WTC11 (cell line): Measurements from ENCODE around the gene HHAT. TPM values are rescaled to one million over a fixed set of nuclear protein-coding genes. Genes with fewer than 3 reads are reported as not detected.

Experiments used
- ATAC-seq: fragments of 200-7000 bp; cut with Tn5 transposase; 2 replicates; pipeline ENCODE4 v1.10.0; 2021; ENCODE audit warnings: mild to moderate bottlenecking, moderate library complexity
- CTCF ChIA-PET: fragments of 300-600 bp; sonication (Branson Sonifier 250); formaldehyde crosslinking; loops from one replicate; lab custom pipeline; 2021; ENCODE audit warnings: antibody characterized with exemption; lab: Charles Lee
- POLR2A ChIA-PET: fragments of 350-600 bp; sonication (Branson Sonifier 250); formaldehyde crosslinking; loops from one replicate; lab custom pipeline; 2021; ENCODE audit warnings: antibody characterized with exemption; lab: Charles Lee
- DNase-seq: peaks from one replicate; pipeline ENCODE4 v3.0.0; 2021; ENCODE audit warnings: low spot score
- H3K27ac Mint-ChIP-seq: 2 replicates; pipeline ENCODE4 v1.8.0; 2021; ENCODE audit warnings: mixed read lengths
- H3K27me3 Mint-ChIP-seq: 2 replicates; pipeline ENCODE4 v1.8.0; 2021; ENCODE audit warnings: low read depth, mild to moderate bottlenecking, moderate library complexity, mixed read lengths
- H3K36me3 Mint-ChIP-seq: 2 replicates; pipeline ENCODE4 v1.8.0; 2021; ENCODE audit warnings: mixed read lengths
- H3K4me1 Mint-ChIP-seq: 2 replicates; pipeline ENCODE4 v1.8.0; 2022; ENCODE audit warnings: mixed read lengths
- H3K4me3 Mint-ChIP-seq: 2 replicates; pipeline ENCODE4 v1.8.0; 2021; ENCODE audit warnings: mild to moderate bottlenecking, moderate library complexity, mixed read lengths
- H3K9me3 Mint-ChIP-seq: 2 replicates; pipeline ENCODE4 v1.8.0; 2021; ENCODE audit warnings: mixed read lengths
- CBFB ChIP-seq: sonication (generic); formaldehyde crosslinking; IDR thresholded peaks from 2 replicates; pipeline ENCODE4 v1.8.1; 2022; ENCODE audit warnings: mild to moderate bottlenecking, low read depth, missing genetic modification reagents
- CDX4 ChIP-seq: fragments of 250-450 bp; sonication (Bioruptor Pico); IDR thresholded peaks from 2 replicates; pipeline ENCODE4 v1.9.0; 2021; ENCODE audit warnings: moderate library complexity, mild to moderate bottlenecking, inconsistent platforms, borderline replicate concordance
- ELF4 ChIP-seq: sonication (generic); formaldehyde crosslinking; IDR thresholded peaks from 2 replicates; pipeline ENCODE4 v1.8.1; 2022; ENCODE audit warnings: low read depth, mild to moderate bottlenecking, moderate library complexity, missing genetic modification reagents
- ESRRA ChIP-seq: sonication (generic); formaldehyde crosslinking; IDR thresholded peaks from 2 replicates; pipeline ENCODE4 v1.8.1; 2022; ENCODE audit warnings: mild to moderate bottlenecking, missing genetic modification reagents, borderline replicate concordance
- ETV6 ChIP-seq: sonication (generic); formaldehyde crosslinking; IDR thresholded peaks from 2 replicates; pipeline ENCODE4 v1.8.1; 2022; ENCODE audit warnings: mild to moderate bottlenecking, missing genetic modification reagents
- FOXP1 ChIP-seq: sonication (generic); formaldehyde crosslinking; IDR thresholded peaks from 2 replicates; pipeline ENCODE4 v1.8.0; 2022; ENCODE audit warnings: missing genetic modification reagents, mild to moderate bottlenecking, moderate library complexity, borderline replicate concordance
- FOXP4 ChIP-seq: sonication (generic); formaldehyde crosslinking; IDR thresholded peaks from 2 replicates; pipeline ENCODE4 v1.8.0; 2022; ENCODE audit warnings: mild to moderate bottlenecking, missing genetic modification reagents
- HMGA2 ChIP-seq: fragments of 250-450 bp; sonication (Bioruptor Pico); IDR thresholded peaks from 2 replicates; pipeline ENCODE4 v1.4.0; 2021; ENCODE audit warnings: mild to moderate bottlenecking, moderate library complexity
- JAZF1 ChIP-seq: fragments of 250-450 bp; sonication (Bioruptor Pico); IDR thresholded peaks from 2 replicates; pipeline ENCODE4 v1.9.0; 2021; ENCODE audit warnings: moderate library complexity, mild to moderate bottlenecking, inconsistent platforms
- JUN ChIP-seq: sonication (generic); formaldehyde crosslinking; IDR thresholded peaks from 2 replicates; pipeline ENCODE4 v1.8.0; 2023; ENCODE audit warnings: mild to moderate bottlenecking, missing genetic modification reagents
- KAT7 ChIP-seq: sonication (generic); formaldehyde crosslinking; IDR thresholded peaks from 2 replicates; pipeline ENCODE4 v1.8.1; 2023; ENCODE audit warnings: missing genetic modification reagents, mild to moderate bottlenecking, borderline replicate concordance
- MLX ChIP-seq: sonication (generic); formaldehyde crosslinking; IDR thresholded peaks from 2 replicates; pipeline ENCODE4 v1.8.1; 2023; ENCODE audit warnings: mild to moderate bottlenecking, missing genetic modification reagents, moderate library complexity
- MXD4 ChIP-seq: fragments of 250-450 bp; sonication (Bioruptor Pico); IDR thresholded peaks from 2 replicates; pipeline ENCODE4 v1.8.0; 2021; ENCODE audit warnings: mild to moderate bottlenecking, moderate library complexity, borderline replicate concordance
- MYBL2 ChIP-seq: sonication (generic); formaldehyde crosslinking; IDR thresholded peaks from 2 replicates; pipeline ENCODE4 v1.8.1; 2023; ENCODE audit warnings: mild to moderate bottlenecking, moderate library complexity, missing genetic modification reagents
- NR2C2 ChIP-seq: sonication (generic); formaldehyde crosslinking; IDR thresholded peaks from 2 replicates; pipeline ENCODE4 v1.8.0; 2022; ENCODE audit warnings: mild to moderate bottlenecking, missing genetic modification reagents
- OVOL2 ChIP-seq: fragments of 250-450 bp; sonication (Bioruptor Pico); IDR thresholded peaks from 2 replicates; pipeline ENCODE4 v1.9.0; 2021; ENCODE audit warnings: mild to moderate bottlenecking, borderline replicate concordance
- RELA ChIP-seq: sonication (generic); formaldehyde crosslinking; IDR thresholded peaks from 2 replicates; pipeline ENCODE4 v1.8.1; 2022; ENCODE audit warnings: missing genetic modification reagents, mild to moderate bottlenecking, borderline replicate concordance
- SOX15 ChIP-seq: fragments of 250-450 bp; sonication (Bioruptor Pico); IDR thresholded peaks from 2 replicates; pipeline ENCODE4 v1.9.0; 2021; ENCODE audit warnings: mild to moderate bottlenecking
- SP1 ChIP-seq: sonication (generic); formaldehyde crosslinking; conservative IDR thresholded peaks from 2 replicates; pipeline ENCODE4 v1.8.1; 2022; ENCODE audit warnings: missing genetic modification reagents
- TEAD1 ChIP-seq: sonication (generic); formaldehyde crosslinking; IDR thresholded peaks from 2 replicates; pipeline ENCODE4 v1.8.0; 2022; ENCODE audit warnings: mild to moderate bottlenecking, missing genetic modification reagents
- ZNF317 ChIP-seq: sonication (generic); formaldehyde crosslinking; IDR thresholded peaks from 2 replicates; pipeline ENCODE4 v1.8.1; 2023; ENCODE audit warnings: low read depth, mild to moderate bottlenecking, moderate library complexity, missing genetic modification reagents, borderline replicate concordance
- ZNF396 ChIP-seq: fragments of 250-450 bp; sonication (Bioruptor Pico); IDR thresholded peaks from 2 replicates; pipeline ENCODE4 v1.8.0; 2021; ENCODE audit warnings: mild to moderate bottlenecking, moderate library complexity, borderline replicate concordance
- ZNF425 ChIP-seq: fragments of 250-450 bp; sonication (Bioruptor Pico); conservative IDR thresholded peaks from 2 replicates; pipeline ENCODE4 v1.9.0; 2021; ENCODE audit warnings: mild to moderate bottlenecking
- ZNF671 ChIP-seq: fragments of 250-450 bp; sonication (Bioruptor Pico); IDR thresholded peaks from 2 replicates; pipeline ENCODE4 v1.8.0; 2021; ENCODE audit warnings: mild to moderate bottlenecking
- total RNA-seq: library from RNA; stranded (reverse); gene quantifications from 3 replicates; pipeline ENCODE4 v1.2.3, GENCODE V29; 2021
- TF ChIP-seq, protein P1 (sequence below): sonication (generic); formaldehyde crosslinking; conservative IDR thresholded peaks from 2 replicates; pipeline ENCODE4 v1.8.1; 2022; ENCODE audit warnings: mild to moderate bottlenecking, missing genetic modification reagents
- TF ChIP-seq, protein P2 (sequence below): sonication (generic); formaldehyde crosslinking; IDR thresholded peaks from 2 replicates; pipeline ENCODE4 v1.8.0; 2022; ENCODE audit warnings: mild to moderate bottlenecking, missing genetic modification reagents
- TF ChIP-seq, protein P3 (sequence below): fragments of 250-450 bp; sonication (Bioruptor Pico); IDR thresholded peaks from 2 replicates; pipeline ENCODE4 v2.1.2; 2022; ENCODE audit warnings: mild to moderate bottlenecking, moderate library complexity

HHAT gene
- total RNA-seq, 1 experiment from 2014 or later: 0.39 TPM

GRCh38 chr1:210605099-210605498, 276.4 kb downstream of the HHAT start:
- DNase-seq (no peak), ATAC-seq (no peak)
- Mint-ChIP-seq H3K36me3 (no peaks in the 10 kb centered on the region), H3K27ac (no peak overlapping the region), H3K9me3 (0 out of 2 replicates have a peak, but pooled peaks cover 3% of the 10 kb centered on the region)
- CTCF ChIA-PET: no interaction called here
- TF ChIP-seq CBFB (CRISPR knock-in tag) (no peak), ESRRA (CRISPR knock-in tag) (no peak), SP1 (CRISPR knock-in tag) (no peak)
- TF ChIP-seq, all 79 proteins: peak for 0
- POLR2A ChIA-PET: no interaction called here
- Mint-ChIP-seq H3K4me3 (no peak overlapping the region), H3K4me1 (peaks cover 9% of the 10 kb centered on the region), H3K27me3 (no peaks in the 10 kb centered on the region)

- 0 out of 2 replicates have a peak, but pooled peaks cover 3% of the 10 kb centered on the region for H3K9me3 Mint-ChIP-seq
- DNase-seq (no peak), ATAC-seq (no peak)
- ChIA-PET CTCF (no interaction called here), POLR2A (no interaction called here)
- no peak for TF ChIP-seq MLX (CRISPR knock-in tag)
- TF ChIP-seq RELA (CRISPR knock-in tag): no peak
- no peak for TF ChIP-seq ZNF317
- no peak for TF ChIP-seq ZNF671 (CRISPR knock-in tag)
- TF ChIP-seq, protein P1, sequence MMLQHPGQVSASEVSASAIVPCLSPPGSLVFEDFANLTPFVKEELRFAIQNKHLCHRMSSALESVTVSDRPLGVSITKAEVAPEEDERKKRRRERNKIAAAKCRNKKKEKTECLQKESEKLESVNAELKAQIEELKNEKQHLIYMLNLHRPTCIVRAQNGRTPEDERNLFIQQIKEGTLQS: no peak
- no peak for TF ChIP-seq FOXP1 (CRISPR knock-in tag)
- no peak for TF ChIP-seq MYBL2 (CRISPR knock-in tag)
- no peak for TF ChIP-seq NR2C2
- TF ChIP-seq ZNF425: no peak
- TF ChIP-seq, protein P2, sequence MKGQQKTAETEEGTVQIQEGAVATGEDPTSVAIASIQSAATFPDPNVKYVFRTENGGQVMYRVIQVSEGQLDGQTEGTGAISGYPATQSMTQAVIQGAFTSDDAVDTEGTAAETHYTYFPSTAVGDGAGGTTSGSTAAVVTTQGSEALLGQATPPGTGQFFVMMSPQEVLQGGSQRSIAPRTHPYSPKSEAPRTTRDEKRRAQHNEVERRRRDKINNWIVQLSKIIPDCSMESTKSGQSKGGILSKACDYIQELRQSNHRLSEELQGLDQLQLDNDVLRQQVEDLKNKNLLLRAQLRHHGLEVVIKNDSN (CRISPR knock-in tag): no peak
- no peak for TF ChIP-seq KAT7 (CRISPR knock-in tag)
- TF ChIP-seq JUN: no peak
- TF ChIP-seq ELF4 (CRISPR knock-in tag): no peak
- no peak for TF ChIP-seq MXD4
- no peak for TF ChIP-seq ZNF396 (CRISPR knock-in tag)
- no peak for TF ChIP-seq HMGA2 (CRISPR knock-in tag)
- no peak for TF ChIP-seq SOX15 (CRISPR knock-in tag)
- TF ChIP-seq, all 79 proteins: peak for 0
- no peak overlapping the region for H3K27ac Mint-ChIP-seq
- H3K27me3 Mint-ChIP-seq: no peaks in the 10 kb centered on the region
- peaks cover 3% of the 10 kb centered on the region; the same call in 1 of the 2 replicates for H3K4me1 Mint-ChIP-seq
- H3K4me3 Mint-ChIP-seq: no peak overlapping the region
- H3K36me3 Mint-ChIP-seq: no peaks in the 10 kb centered on the region
Observed at GRCh38 chr1:210607361-210607760, 278.7 kb downstream of the HHAT start.

GRCh38 chr1:210608767-210609166, 280.1 kb downstream of the HHAT start:
- Mint-ChIP-seq H3K4me1 (no peaks in the 10 kb centered on the region), H3K4me3 (no peak overlapping the region), H3K36me3 (no peaks in the 10 kb centered on the region), H3K27me3 (no peaks in the 10 kb centered on the region), H3K27ac (no peak overlapping the region), H3K9me3 (0 out of 2 replicates have a peak, but pooled peaks cover 3% of the 10 kb centered on the region)
- ChIA-PET POLR2A (no interaction called here), CTCF (no interaction called here)
- ATAC-seq (no peak), DNase-seq (no peak)
- no peak for TF ChIP-seq FOXP4 (CRISPR knock-in tag)
- no peak for TF ChIP-seq TEAD1 (CRISPR knock-in tag)
- TF ChIP-seq, protein P3, sequence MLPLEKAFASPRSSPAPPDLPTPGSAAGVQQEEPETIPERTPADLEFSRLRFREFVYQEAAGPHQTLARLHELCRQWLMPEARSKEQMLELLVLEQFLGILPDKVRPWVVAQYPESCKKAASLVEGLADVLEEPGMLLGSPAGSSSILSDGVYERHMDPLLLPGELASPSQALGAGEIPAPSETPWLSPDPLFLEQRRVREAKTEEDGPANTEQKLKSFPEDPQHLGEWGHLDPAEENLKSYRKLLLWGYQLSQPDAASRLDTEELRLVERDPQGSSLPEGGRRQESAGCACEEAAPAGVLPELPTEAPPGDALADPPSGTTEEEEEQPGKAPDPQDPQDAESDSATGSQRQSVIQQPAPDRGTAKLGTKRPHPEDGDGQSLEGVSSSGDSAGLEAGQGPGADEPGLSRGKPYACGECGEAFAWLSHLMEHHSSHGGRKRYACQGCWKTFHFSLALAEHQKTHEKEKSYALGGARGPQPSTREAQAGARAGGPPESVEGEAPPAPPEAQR (CRISPR knock-in tag): no peak
- TF ChIP-seq JAZF1: no peak
- no peak for TF ChIP-seq ETV6
- TF ChIP-seq CDX4 (CRISPR knock-in tag): no peak
- TF ChIP-seq OVOL2: no peak
